Head of caudate nucleus (tissue), 42 donors: ENCODE results near the gene C15orf62.
A peak's percentile ranks its signal among the peaks of the same experiment; 100 is the strongest.

ENCODE experiments used
- DNase-seq, 42 donors: peaks; one replicate each; pipeline versions ENCODE4 v3.0.0 to v3.0.0-alpha.2; 2020 to 2021; ENCODE audit warnings: mixed read lengths in 7 of 42
- intact Hi-C: fragments of 100-400 bp; cut with DNase I; formaldehyde crosslinking; loops from one replicate; pipeline ENCODE4 v1.15.0; 2022

Gene C15orf62

GRCh38 chr15:40773496-40773895, 3.7 kb downstream of the C15orf62 start:
- intact Hi-C loops: no loop called here
- DNase-seq: no peak

GRCh38 chr15:40773902-40774301, 4.1 kb downstream of the C15orf62 start:
- no peak for DNase-seq
- intact Hi-C loops: no loop called here

GRCh38 chr15:40775007-40775406, 5.2 kb downstream of the C15orf62 start:
- DNase-seq: peak in 25 of 42 donors; percentile 17 to 81 (median 47)
- intact Hi-C loops: no loop called here

- DNase-seq: no peak
- intact Hi-C loops: no loop called here
Measured at GRCh38 chr15:40775740-40776536, 6.2 kb downstream of the C15orf62 start.

GRCh38 chr15:40776537-40777141, 6.9 kb downstream of the C15orf62 start:
- intact Hi-C loops: no loop called here
- no peak for DNase-seq

- peak in 41 of 42 donors; percentile 38 to 80 (median 62) for DNase-seq
- intact Hi-C loops: no loop called here
Measured at GRCh38 chr15:40782609-40783227, 12.9 kb downstream of the C15orf62 start.

- intact Hi-C loops: no loop called here
- DNase-seq: no peak
Measured at GRCh38 chr15:40785164-40785563, 15.4 kb downstream of the C15orf62 start.

GRCh38 chr15:40785814-40786213, 16.0 kb downstream of the C15orf62 start:
- DNase-seq: no peak
- intact Hi-C loops: no loop called here

- intact Hi-C loops: no loop called here
- DNase-seq: peak in 1 of 42 donors; percentile 21
Measured at GRCh38 chr15:40787344-40787841, 17.6 kb downstream of the C15orf62 start.

GRCh38 chr15:40787991-40788390, 18.2 kb downstream of the C15orf62 start:
- intact Hi-C loops: no loop called here
- DNase-seq: no peak

GRCh38 chr15:40789119-40789518, 19.3 kb downstream of the C15orf62 start:
- DNase-seq: no peak
- intact Hi-C loops: no loop called here

- intact Hi-C loops: no loop called here
- DNase-seq: no peak
Measured at GRCh38 chr15:40789999-40790398, 20.2 kb downstream of the C15orf62 start.

GRCh38 chr15:40790718-40791117, 20.9 kb downstream of the C15orf62 start:
- no peak for DNase-seq
- intact Hi-C loops: no loop called here

GRCh38 chr15:40792394-40792793, 22.6 kb downstream of the C15orf62 start:
- intact Hi-C loops: no loop called here
- no peak for DNase-seq

GRCh38 chr15:40793216-40793989, 23.6 kb downstream of the C15orf62 start:
- intact Hi-C loops: no loop called here
- DNase-seq: peak in 1 of 42 donors; percentile 48

GRCh38 chr15:40796041-40796440, 26.3 kb downstream of the C15orf62 start:
- DNase-seq: no peak

GRCh38 chr15:40796512-40796911, 26.7 kb downstream of the C15orf62 start:
- DNase-seq: no peak
- intact Hi-C loops: no loop called here

More at GRCh38 chr15:40796041-40796440, 26.3 kb downstream of the C15orf62 start:
- intact Hi-C loops: no loop called here

GRCh38 chr15:40799523-40799922, 29.7 kb downstream of the C15orf62 start:
- intact Hi-C loops: no loop called here

GRCh38 chr15:40803076-40803475, 33.3 kb downstream of the C15orf62 start:
- intact Hi-C loops: loop anchor here (10.0 kb wide), 1 partner anchor 92 kb away; the partner anchor contains the start of gene VPS18

More at GRCh38 chr15:40799523-40799922, 29.7 kb downstream of the C15orf62 start:
- DNase-seq: no peak

More at GRCh38 chr15:40803076-40803475, 33.3 kb downstream of the C15orf62 start:
- no peak for DNase-seq
